SHP77 treated with DMSO at 0.1 percent for 48 hours (cell line): ENCODE measurements around the gene CACNB3.
A peak's percentile ranks its signal among the peaks of the same experiment; 100 is the strongest.
"Not testable (repeated sequence)": the region's sequence is repeated elsewhere in the genome, so short reads cannot be mapped to it uniquely, and the experiment has no call there.

Source experiments
- DNase-seq: peaks from one replicate; lab custom pipeline; 2025; lab: John Stamatoyannopoulos, UW

Gene CACNB3

DNA sequence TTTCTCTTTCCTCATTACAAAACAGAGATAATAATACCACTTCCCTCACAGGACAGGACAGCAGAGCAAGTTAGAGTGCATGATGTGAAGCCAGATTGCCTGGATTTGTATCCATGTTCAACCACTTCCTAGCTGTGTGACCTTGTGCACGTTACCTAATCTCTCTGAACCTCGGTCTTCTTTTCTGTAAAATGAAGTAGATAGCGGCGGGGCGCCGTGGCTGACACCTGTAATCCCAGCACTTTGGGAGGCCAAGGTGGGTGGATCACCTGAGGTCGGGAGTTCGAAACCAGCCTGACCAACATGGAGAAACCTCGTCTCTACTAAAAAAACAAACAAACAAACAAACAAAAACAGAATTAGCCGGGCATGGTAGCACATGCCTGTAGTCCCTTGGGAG lies 36.6 kb downstream of the CACNB3 start:
- DNase-seq, result not testable (repeated sequence)

- DNase-seq, result no peak
Observed at GRCh38 chr12:48856379-48856778, 38.1 kb downstream of the CACNB3 start.

DNA sequence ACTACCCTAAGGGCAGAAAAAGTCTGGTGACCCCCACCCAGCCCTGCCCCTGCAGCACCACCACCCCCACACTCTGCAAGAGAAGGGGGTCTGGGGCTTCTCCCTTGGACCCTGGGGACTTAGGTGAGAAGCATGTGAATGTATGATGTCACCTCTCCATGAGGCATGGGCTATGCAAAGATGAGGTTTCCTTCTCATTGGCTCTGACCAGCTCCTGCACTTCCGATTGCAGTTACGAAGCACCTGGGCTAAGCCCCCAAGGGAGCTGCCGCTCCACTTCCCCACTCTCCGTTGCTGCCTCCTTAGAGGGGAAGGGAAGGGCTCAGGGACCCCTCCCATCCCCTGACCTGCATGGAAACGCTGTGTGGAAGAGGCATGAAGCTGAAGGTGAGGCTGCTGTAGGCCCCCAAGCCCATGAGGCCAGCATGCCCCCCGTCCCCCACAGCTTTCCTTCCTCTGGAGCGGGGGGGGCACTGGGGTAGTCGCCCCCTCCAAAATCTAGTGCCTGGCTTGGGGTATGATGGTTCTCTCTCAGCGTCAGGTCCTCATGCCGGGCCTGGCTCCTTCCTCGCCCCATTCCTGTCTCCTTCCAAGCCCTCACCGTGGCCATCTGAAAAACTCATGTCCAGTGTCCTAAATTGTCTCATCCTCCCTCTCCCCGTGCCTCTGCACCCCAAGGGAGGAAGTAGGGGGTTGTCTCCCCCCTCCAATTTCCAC lies 39.1 kb downstream of the CACNB3 start:
- DNase-seq, result no peak

GRCh38 chr12:48858043-48858442 lies 39.7 kb downstream of the CACNB3 start:
- no peak for DNase-seq

DNA sequence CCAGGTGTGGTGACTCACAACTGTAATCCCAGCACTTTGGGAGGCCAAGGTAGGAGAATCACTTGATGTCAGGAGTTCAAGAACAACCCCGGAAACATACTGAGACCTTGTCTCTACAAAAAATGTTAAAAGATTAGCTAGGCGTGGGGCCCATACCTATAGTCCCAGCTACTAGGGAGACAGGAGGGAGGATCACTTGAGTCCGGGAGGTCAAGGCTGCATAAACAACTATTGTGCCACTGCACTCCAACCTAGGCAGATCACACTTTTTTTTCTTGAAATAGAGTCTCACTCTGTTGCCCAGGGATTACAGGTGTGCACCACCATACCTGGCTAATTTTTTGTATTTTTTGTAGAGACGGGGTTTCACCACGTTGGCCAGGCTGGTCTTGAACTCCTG lies 41.3 kb downstream of the CACNB3 start:
- DNase-seq, result no peak

DNA sequence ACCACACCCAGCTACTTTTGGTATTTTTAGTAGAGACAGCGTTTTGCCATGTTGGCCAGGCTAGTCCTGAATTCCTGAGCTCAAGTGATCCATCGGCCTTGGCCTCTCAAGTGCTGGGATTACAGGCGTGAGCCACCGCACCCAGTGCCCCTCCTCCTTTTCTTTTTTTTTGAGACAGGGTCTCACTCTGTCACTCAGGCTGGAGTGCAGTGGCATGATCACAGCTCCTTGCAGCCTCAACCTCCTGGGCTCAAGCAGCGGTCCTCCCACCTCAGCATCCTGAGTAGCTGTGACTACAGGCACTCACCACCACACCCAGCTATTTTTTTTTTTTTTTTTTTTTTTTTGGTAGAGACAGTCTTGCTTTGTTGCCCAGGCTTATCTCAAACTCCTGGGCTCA lies 41.9 kb downstream of the CACNB3 start:
- DNase-seq, result not testable (repeated sequence)

- DNase-seq, result no peak
Observed at GRCh38 chr12:48861111-48861510, 42.8 kb downstream of the CACNB3 start.

DNA sequence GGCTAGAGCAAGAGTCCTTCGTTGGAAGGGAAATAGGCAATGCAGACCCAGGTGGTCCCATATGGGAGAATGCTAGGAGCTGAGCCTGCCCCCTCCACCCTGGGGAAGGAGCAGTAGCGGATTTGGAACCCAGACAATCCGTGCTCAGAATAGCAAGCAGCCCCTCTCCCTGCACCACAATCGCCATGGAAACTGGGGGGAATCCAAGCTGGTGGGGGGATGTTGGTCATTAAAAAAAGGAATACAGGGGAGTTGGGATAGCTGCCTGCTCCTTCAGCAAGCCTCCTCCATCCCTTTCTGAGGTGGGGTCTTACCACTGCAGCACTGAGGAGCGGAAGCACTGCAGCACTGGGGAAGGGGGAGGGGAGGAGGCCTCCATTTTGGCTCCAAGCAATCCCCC lies 44.5 kb downstream of the CACNB3 start:
- no peak for DNase-seq

DNA sequence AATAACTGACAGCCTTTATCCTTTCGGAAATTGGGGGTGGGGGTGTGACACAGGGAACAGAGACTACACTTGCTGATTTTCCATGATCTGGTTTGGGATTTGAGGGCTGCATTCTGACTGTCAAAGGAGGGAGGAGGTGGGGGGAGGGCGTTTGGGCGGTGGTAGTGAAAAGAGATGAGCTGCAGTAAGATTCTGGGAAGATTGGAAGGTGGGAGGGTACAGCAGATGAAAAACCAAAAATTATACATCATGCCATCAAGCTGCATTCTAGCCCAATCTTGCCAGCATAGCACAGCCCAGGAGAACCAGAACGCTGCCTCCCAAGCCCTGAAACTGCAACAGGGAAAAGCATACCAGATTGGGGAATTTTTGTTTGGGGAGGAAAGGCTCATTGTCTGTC lies 45.0 kb downstream of the CACNB3 start:
- DNase-seq, result no peak

- DNase-seq, result peak; percentile 93
Observed at GRCh38 chr12:48865281-48866051, 47.2 kb downstream of the CACNB3 start, which contains the start of gene RND1. Gene RND1 (minus strand): TSS chr12:48865870. CDS start chr12:48865767, 103 bp downstream.

DNA sequence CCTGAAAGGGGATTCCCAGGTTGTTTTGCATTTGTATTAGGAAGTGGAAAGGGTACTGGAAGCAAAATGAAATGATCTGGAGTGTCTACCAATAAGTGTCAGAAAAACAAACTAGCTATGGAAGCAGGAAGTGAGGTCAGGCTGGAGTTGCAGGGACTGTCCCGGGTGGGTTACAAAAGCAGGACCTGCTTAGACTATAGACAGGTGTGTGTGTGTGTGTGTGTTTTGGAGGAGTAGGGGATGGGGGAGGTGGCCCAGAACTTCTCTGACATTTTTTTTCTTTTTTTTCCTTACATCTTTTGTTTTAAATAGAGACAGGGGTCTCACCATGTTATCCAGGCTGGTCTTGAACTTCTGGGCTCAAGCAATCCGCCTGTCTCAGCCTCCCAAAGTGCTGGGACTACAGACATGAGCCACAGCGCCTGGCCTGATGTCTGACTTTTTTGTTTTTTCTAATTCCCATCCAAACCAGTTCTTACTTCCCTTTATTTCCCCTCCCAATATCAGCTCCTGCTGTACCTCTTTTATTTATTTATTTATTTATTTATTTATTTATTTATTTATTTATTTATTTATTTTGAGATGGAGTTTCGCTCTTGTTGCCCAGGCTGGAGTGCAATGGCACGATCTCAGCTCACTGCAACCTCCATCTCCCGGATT lies 47.9 kb downstream of the CACNB3 start:
- no peak for DNase-seq

DNA sequence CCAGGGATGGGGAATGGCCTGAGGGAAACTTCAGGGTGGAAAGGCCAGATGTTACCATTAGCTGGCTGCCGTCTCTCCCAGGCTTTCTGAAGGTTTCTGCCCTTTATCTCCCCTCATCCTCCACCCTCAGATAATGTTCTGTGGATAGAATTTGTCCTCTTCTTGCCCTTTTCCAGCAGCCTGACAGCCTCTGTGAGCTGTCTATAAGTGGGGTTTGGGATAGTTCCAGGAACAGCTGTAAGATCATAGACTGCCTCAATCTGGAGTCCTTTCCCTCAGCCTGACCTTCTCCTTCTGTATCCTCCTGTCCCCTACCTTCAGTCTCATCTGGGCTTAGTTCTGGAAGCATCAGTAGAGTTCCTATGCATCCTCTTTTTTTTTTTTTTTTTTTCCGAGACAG lies 50.2 kb downstream of the CACNB3 start:
- DNase-seq, result no peak

GRCh38 chr12:48869191-48869590 lies 50.9 kb downstream of the CACNB3 start:
- DNase-seq, result no peak

GRCh38 chr12:48873096-48873495 lies 54.8 kb downstream of the CACNB3 start:
- DNase-seq, result no peak

GRCh38 chr12:48873534-48873933 lies 55.2 kb downstream of the CACNB3 start:
- DNase-seq, result not testable (repeated sequence)

DNA sequence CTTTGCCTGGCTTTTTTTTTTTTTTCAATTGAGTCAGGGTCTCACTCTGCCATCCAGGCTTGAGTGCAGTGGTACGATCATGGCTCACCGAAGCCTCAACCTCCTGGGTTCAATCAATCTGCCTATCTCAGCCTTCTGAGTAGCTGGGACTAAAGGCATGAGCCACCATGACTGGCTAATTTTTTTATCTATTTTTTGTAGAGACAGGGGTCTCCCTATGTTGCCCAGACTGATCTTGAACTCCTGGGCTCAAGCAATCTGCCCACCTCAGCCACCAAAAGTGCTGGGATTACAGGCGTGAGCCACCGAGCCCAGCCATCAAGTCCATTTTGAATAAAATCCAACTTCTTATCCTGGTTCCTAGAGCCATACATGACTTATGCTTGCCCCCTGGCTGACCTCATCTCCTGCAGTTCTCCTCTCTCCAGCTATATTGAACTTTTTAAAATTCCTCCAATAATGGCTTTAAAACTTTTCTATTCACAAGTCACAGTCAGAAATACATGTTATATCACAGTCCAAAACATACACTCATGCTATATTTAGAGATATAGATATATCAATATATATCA lies 57.7 kb downstream of the CACNB3 start:
- no peak for DNase-seq
